HuH-7.5 (cell line): ENCODE data around the gene ZNF184.

Experiments
- DNase-seq: peaks from one replicate; pipeline ENCODE4 v3.0.0; 2011; ENCODE audit warnings: low spot score

Gene ZNF184

GRCh38 chr6:27472617-27473400 is at the start of gene ZNF184:
Gene ZNF184, minus strand, starts transcription at chr6:27473105. Its CDS starts 811 bp downstream, at chr6:27472294.
- DNase-seq = peak; percentile 60

DNA sequence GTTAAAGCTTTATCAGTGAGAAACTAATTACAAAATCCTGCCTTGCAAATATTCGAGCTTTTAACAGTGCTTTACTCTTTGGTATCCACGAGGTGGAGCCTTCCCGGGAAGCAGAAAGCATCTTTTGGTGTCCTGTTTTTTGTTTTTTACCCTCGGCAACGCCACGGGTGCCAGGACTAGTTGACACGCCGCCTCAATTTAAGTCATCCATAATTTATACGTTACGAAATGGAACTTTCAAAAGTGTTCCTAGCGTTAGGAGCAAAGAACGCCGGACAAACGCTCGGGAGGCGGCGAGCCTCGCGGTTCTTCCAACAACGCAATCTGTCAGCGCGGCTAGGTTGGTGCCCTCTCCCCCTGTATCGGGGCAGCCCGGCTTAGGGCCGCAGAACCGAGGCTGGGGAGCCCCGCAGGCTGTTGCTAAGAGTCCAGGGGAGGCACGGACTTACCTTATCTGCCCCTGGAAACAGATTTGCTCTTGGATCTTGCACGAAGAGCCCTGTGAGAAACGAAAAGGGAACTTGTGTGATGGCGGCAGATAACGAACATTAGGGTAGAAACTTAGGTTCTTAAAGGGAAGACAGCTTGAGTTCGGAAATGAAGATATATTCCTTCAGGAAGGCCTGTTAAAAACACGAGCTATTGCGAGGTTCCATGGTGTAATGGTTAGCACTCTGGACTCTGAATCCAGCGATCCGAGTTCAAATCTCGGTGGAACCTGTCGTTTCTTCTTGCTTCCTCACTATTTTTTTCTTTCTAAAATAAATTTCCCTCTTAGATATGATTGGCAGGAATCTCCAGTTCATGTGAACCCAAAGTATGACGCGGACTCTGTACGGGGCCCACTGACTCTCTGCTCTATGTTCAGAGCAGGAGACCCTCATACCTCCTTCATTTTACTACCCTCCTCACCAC is 46.2 kb upstream of the ZNF184 start:
- DNase-seq = peak; percentile 13

DNA sequence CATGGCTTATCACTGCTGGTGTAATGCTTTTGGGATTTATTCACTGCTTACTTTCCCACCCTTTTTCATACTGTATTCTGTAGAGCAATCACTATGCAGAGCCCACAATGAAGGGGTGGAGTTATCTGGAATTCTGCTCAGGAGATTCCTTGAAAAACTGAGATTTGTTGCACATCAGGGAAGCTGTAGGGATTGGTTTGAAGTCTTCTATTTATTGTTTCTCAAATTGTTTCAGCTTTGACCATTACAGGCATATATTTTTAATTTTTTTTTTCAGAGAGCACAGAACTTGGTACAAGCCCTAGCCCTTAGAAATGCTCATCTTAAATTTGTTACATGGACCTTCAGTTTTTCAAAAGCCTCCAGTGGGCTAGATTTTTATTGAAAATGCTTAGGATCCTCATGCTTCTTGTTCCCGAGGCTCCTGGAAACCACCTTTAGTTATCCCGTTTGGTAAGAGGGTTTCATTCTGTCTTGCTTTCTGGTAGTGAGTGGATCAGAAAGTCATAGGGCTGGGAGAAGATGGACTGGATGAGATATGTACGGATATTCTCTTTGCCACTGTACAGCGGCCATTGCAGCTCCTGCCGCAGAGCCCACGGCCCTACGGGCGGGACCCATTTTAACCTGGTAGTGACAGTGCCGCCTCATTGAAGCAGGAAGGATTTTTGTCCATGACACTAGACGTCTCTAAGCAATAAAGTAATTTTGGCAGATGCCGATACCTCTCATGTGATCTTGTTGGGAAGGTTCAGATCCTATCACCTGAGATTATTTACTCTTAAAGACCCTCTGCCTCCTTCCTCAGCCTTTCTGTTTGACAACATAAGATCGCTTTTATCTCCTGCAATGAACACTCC is 45.3 kb upstream of the ZNF184 start:
- DNase-seq = no peak

- no peak for DNase-seq
These were observed 44.3 kb upstream of the ZNF184 start for GRCh38 chr6:27517238-27517637.

GRCh38 chr6:27514906-27515495 is 42.1 kb upstream of the ZNF184 start:
- DNase-seq = no peak

- DNase-seq = no peak
These were observed 39.6 kb upstream of the ZNF184 start for GRCh38 chr6:27512525-27512924.

- DNase-seq = no peak
These were observed 34.4 kb upstream of the ZNF184 start for GRCh38 chr6:27507041-27507956.

- DNase-seq = no peak
These were observed 32.5 kb upstream of the ZNF184 start for GRCh38 chr6:27505209-27506027.

GRCh38 chr6:27503436-27504030 is 30.6 kb upstream of the ZNF184 start:
- no peak for DNase-seq

DNA sequence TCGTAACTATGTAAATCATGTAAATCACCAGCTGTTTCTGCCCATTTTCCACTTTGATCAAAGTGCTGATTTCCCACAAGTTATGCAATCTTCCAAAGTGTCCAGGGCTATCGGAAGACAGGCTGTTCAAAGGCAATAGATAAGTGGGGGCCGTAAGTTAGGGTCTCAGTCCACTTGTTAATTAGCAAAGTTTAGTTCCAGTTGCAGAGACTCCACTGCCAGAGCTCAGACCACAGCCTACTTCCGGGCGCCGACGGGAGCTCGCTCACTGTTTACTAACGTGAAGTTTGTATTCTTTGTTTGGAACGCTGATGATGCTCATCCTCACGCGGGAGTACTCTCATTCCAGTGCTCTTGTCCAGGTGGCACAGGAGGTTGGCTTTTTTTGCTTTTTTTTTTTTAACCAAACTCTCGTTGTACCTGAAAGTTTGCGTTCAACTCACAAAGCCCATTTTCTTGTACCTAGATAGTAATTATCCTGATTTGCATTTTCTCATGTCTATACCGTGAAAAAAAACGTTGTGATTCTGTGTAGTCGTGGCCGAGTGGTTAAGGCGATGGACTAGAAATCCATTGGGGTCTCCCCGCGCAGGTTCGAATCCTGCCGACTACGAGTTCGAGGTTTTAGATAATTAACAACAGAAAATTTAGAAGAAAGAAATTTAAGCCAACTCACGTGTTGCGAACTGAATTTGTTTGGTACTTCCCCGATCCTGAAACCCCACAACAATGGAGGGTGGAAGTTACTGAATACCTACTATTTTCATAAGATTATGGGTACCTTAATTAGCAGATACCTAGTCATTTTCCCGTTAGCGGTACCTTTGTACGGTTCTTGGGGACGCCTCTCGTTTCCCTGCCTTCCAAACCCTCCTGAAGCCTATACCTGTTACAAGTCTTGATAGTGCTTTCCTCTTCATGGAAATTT is 29.9 kb upstream of the ZNF184 start:
- DNase-seq = peak; percentile 11

DNA sequence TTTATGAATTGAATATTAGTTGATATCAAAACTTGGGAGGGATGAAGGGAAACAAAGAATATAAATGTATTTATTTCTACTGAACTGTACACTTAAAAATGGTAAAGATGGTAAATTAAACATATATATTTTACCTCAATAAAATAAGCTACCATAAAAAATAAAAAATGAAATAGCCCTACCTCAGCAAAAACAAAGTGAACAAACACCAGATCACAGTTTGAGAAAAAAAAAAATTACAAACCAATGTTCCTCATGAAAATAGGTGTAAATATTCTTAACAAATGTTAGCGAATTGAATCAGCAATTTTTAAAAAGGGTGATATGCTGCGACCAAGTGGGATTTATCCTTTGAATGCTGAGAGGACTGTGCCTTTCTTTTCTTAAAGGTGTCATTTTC is 28.3 kb upstream of the ZNF184 start:
- no peak for DNase-seq

GRCh38 chr6:27500177-27500576 is 27.3 kb upstream of the ZNF184 start:
- no peak for DNase-seq

GRCh38 chr6:27495386-27496135 is 22.7 kb upstream of the ZNF184 start:
- peak; percentile 11 for DNase-seq

- DNase-seq = no peak
These were observed 22.1 kb upstream of the ZNF184 start for GRCh38 chr6:27494987-27495385.

DNA sequence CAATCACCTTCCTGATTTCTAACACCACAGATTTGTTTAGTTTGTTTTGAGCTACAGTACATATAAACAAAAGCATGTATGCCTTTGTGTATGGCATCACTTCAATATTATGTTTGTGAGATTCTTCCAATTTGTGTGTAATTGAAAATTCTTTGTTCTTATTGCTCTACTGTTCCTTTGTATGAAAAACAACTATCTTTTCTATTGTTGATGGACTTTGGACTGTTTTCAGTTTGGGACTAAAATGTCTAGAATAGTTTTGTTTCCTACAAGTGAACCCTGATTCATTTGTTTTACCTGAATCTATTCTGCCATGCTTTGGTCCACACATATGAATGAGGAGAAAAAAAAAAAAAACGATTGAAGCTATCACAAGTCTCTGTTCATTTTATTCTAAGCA is 21.2 kb upstream of the ZNF184 start:
- DNase-seq = no peak

DNA sequence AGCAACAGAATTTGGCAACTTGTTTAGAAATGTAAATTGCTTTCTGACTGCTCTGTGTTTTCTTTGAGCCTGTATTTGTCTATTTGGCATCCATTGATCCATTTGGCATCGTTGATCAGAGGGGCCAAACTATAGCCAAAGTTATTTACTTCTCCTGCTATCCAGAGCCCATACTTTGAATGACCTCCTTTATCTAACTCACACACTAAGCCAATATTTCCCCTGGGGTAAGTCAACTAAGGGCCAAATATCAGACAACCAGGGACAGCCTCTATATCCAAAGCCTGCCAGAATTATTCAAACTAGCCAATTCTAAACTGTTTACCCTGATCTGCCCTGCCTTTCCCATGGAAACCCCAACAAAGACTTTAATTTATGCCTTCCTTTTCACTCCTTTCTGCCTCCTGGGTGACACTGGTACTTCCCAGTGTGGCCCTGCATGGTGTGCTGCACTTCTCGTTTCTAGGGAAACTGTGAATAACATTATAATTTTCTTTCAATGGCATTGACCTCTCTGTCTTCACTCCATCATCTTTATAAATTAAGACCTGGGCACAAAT is 19.8 kb upstream of the ZNF184 start:
- DNase-seq = no peak
